CD1c-positive myeloid dendritic cell (primary cell): ENCODE data around the gene JAZF1.
"Not testable (repeated sequence)": the region's sequence is repeated elsewhere in the genome, so short reads cannot be mapped to it uniquely, and the experiment has no call there.

ENCODE experiments used
- DNase-seq: peaks from one replicate; pipeline ENCODE4 v3.0.0-alpha.2; 2016; ENCODE audit errors: extremely low spot score

JAZF1 gene

DNA sequence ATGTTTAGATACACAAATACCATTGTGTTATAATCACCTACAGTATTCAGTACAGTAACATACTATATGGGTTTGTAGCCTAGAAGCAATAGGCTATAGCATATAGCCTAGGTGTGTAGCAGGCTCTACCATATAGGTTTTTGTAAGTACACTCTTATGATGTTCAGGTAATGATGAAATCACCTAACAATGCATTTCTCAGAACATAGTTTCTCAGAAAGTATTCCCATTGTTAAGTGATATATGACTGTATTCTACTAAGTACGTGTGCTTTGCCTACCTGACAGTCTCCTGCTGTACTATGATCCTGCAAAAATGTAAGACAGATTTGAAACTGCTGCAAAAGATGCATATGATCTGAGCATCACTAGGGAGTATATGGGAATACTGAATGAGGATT lies 137.9 kb downstream of the JAZF1 start:
- DNase-seq: no peak

DNA sequence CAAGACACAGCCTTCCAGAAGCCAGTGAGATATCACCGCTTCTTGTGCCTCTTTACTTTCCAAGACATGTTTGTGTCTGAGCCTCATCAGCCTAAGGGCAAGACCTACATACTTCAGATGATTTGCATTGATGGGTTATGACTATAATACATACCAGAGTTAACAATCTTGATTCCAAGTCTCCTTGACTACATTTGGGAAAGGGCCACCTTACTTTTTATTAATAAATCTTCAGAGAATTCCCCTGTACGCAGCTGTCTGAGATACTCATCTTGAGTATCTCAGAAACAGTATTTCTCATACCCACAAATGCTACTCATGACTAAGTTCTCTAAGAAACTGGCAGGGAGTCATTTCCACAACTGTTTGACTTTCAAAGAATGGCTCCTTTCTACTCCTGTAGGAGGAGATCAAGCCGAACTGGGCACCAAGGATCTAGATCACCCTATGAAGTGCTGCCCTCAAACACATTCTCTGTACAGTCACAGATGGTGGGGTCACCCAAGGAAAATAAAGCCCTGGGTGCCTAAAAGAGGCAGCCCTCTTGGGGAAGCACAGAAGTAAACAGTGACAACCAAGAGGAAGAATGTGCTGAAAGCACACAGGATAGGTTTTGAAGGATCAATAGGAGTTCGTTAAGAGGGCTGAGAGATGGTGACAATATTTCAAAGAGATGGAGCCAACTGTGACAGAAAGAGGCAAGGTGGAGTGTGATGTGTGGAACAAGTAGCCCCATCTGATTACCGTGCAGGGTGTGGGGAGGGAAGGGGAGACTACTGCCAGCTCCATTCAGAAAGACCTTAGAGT lies 138.9 kb downstream of the JAZF1 start:
- DNase-seq: no peak

DNA sequence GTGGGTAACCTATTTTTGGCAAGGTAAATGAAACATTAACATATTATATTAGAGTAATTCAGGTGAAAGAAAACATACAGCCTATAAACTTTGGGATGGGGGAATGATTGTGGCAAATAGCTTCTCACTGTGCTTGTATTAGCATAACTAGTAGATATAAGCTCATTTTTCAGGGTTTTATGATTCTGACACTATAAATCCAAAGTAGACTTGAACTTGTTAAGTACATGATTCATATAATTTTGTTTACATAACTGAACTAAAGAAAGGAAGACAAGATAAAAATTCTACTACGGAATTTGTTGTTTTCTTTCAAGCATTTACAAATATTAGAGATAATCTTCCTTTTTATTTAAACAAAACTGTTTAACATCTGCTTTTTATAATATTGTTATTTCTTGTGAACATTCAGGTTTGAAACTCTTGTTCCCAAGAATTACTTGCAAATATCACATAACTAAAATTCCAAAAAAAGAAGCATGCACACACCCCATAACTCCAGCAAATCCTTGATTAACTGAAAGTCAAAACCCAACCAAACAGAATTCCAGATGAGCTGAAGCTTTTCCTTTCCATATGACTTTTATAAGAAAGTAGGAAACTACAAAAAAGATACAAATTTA lies 142.3 kb downstream of the JAZF1 start:
- no peak for DNase-seq

DNA sequence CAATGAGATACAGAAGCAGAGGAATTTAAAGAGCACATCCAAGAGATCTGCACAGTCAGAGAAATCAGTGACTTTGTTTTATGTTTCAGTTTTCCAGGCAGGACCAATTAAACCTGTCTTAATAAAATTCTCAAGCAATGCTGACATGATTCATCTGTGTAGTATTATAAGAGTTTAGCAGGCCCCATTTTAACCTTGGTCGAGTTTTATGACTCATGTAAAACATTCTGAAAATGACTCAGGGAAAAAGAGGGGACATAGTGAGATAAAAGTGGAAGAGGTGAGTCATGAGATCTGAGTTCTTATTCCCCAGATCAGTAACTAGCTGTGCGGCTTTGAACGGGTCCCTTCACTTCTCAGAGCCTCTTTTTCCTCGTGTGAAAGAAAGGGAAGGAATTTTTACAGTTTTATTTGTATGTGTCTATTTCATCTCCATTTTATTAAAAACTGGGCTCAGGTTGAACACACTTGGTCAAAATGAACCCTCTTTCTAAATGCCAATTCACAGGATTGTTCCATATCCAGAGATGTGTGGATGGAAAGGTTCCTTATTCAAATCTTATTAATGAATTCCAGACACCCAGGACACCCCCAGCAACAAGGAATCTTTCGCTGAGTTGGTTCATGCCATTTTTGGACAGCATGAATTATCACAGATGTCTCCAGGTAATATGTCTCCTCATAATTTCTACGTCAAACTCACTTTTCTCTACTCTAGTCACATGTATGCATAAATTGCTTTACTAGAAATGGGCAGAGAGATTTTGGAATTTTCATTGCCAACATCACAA lies 143.2 kb downstream of the JAZF1 start:
- peak; percentile 63 for DNase-seq

DNA sequence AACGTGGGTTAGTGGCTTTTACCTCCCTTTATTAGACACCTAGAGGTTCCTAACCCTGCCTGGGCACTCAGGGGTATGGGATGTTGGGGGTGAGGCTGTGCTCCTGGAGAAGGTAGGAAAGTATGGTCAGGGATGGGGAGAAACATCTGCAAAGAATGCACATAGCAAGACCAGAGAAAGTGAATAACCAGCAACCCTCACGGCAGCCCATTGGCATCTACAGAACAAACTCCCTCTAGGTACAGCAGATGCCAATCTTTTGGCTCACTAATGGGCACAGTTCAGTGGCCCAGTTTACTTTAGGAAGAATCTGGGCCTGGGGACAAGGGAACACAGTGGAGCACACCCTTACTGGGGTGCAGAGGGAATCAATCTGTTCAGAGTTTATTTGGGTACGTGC lies 143.9 kb downstream of the JAZF1 start:
- no peak for DNase-seq

DNA sequence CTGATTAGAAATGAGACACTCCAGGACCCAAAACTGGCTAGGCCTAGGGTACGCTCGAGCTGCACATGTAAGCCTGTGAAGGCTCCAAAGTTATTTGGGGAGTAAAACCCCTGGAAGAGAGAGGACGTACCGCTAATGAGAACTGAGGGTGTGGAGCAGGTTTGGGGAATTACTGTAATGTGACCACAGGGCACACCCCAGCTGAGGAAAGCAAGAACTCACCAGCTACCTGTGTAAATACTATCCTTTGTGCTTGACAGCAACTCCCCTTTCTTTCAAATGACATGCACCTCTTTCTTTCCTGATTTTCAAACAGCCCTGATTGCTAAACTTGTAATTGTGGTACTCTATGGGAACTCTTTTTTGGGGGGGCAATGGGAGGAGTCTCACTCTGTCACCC lies 147.2 kb downstream of the JAZF1 start:
- no peak for DNase-seq

DNA sequence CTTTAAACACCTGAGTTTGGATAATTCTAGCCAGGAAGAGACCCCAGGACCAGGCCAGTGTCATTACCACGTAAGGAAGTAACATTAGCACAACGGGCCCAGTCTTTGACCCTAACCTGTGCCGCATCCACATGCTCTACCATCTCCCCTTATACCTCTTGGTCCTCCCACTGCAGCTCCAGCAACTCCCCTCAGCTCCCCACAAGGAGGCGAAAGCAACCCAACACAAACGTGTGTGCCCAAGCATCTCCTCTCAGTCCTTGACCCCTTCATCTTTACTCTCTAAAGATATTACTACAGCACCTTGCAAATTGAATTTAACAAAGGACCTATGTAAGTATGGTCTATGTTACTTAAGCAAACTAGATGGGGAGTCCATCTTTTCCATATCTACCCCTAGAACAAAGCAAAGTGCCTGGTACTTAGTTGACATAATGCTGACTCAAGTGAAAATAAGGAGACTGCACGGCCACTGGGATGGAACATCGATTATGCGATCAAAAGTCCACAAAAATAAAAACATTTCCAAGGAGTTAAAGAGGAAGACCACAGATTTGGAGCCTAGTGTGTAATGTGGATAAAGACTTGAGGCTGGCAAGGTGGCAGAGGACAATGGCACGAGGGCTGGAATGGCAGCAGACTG lies 147.7 kb downstream of the JAZF1 start:
- DNase-seq: no peak

DNA sequence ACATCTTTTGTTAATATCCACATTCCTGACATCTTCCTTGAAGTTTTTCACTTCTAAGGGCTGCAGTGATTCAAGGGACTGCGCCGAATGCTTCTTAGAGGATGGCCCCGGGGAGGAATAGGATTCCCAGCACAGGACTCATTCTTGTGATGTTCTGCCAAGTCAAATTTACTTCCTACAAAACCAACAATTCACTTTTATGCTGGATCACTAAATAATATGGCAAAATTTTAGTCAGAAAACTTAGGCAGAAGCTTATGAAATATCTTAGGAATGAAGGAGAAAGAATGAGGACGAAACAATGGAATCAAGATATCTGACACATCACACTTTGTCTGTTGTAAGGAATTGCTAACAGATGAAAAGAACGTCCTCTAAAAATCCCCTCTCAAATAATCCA lies 151.5 kb downstream of the JAZF1 start:
- no peak for DNase-seq

DNA sequence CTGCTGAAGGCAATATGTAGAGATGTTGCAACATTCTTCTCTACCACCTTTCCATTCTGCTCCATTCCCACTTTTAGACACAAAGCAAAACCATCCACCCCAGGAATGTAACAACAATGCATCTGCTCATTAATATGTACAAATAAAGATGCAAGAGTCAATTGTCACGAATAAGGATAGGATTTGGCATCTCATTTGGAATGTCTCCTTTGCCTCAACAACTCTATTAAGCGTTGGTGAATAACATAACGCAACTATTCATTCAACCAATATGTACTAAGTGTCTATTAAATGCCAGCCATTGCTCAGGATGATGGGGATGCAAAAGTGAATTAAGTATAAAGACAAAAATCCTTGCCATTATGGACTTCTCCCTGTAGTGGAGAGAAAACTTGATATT lies 152.1 kb downstream of the JAZF1 start:
- no peak for DNase-seq

DNA sequence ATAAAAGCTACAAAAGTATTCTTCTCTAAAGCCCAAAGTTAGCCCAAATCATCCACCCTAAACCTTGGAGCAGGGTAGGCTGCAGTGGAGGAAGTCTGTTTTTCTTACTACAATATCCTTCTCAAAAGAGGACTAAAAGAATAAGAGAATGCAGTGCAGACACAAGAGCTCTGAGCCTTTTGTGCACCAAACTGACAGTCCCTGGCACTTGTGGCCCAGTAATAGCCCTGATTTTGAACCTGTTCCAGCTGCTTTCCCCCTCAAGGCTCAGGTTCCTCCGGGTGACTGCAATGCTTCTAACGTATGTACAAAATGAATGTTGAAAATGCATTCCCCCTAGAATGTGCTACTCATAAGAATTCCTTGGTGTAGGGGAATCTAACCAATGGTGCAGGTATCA lies 154.4 kb downstream of the JAZF1 start:
- DNase-seq: no peak

DNA sequence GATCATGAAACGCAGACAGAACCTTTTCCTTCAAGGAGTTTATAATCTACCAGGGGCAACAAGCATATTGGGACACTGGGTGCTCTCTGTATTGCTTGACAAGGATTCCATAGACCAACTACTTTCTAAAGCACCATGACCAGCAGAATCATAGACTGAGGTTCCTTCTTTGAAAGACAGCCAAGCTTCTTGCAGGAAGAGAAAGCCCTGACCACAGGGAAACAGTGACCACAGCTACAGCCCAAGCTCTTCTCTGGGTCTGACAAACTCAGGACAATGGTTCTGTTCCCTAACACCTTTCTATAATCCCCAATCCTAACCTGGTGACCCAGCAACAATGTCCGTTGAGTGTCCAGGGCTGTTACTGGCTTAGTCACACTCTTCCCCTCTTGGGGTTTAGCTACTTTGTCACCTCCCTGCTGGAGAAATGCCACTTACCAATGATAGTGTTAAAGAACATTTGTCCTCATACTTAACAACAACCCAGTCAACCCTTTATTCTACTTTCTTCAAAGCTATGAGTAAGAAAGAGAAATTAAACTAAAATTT lies 155.7 kb downstream of the JAZF1 start:
- DNase-seq: no peak

DNA sequence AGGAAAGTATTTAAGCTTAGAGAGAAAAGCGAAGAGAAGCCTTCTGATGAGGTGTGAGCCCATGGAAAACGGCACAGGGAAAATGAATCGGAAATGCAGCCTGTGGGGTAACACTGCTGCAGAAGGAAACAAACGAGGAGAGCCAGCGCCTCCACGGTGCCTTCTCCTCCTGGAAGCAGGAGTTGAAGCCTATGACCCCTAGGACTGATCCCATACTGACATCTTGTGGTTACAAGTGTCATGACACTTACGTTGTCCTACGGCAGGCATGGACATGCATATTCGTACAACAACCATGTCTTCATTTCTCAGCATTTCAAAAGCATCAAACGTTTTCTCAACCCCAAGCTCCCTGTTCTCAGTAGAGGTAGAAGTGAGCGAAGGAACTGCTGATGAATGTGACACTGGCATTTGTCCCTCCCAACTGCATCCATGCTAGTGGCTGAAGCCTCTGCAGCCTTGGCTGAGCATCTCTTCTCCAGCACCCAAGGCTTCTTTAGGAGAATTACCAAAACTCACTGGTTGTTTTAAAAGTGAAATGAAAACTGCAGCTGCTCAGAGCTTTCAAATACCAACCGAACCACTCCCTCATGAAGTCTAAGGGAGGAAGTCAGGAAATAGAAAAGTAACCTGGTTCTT lies 160.2 kb downstream of the JAZF1 start:
- peak; percentile 71 for DNase-seq

DNA sequence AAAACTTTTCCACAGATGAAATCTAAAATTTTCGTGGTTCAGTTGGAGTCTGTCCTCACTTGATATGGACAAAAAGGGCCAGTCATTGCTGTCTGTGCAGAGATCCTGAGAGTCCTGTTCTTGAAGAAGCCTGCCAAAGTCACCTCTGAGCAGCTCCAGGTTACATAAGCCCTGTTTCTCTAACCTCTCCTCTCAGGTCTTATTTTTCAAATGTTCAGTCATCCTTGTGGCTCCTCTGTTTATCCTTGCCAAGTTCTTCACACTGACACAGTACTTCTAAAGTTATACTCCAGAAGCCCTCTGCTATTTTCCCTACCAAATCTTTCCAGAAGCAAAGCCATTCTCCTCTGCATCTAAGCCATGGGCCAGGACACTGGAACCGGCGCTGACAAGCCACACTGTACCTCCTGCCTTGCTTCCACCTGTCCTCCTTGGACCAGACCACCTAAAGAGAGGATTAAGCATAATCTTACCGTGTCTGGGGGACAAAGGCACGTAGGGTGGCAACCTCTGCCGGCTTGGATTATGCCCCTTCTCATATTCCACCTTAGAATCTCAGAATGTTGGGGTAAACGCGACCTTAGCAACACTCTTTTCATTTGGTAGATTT lies 161.6 kb downstream of the JAZF1 start:
- no peak for DNase-seq

DNA sequence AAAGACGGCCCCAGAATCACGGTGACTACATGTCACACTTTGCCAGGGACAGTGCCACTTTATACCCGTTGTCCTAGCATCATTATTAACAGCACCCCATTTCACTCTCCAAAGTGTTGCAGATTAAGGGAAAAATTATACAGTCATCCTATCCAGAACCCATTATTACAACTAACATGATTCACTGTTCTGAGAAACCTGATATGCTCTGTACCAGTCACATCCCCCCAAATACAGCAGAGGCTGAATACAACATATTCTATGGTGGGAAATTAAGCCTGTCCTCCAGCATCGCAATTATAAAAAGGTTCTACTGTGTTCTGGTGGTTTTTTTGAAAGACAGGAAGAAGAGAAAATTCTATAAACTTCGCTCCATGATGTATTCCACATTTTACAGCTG lies 162.1 kb downstream of the JAZF1 start:
- no peak for DNase-seq

DNA sequence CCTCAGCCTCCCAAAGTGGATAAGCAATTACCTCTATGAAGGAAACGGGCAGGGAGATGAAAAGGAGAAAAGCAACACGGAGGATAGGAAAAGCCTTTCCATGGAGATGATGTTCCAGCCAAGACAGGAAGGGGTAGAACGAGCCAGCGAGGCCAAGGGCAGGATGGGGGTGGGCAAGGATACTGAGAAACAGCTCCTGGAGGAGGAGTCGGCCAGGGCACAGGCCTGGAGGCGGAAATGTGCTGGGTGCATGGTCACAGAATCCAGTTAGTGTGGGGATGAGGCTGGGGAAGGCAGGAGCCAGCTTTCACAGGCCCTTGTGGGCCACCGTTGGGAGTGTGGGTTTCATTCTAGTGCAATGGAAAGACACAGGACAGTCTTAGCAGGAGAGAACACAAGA lies 162.6 kb downstream of the JAZF1 start:
- DNase-seq: no peak

DNA sequence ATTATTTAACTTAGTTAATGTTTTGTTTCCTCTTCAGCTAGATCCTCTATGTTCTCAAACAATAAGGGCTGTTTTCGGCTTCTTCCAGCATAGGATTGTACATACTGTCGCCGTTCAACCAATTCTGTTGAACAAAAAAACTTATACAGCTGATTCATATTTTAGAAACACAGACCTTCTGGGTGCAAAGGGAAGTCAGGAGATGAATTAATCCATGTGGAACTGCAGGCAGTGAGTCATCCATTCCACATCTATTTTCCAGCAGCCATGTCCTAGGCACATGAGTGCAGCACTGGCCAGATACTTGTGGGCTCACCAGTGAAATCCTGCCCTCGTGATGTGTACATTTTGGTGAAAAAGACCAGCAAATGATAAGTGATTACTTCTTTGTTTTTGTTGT lies 163.2 kb downstream of the JAZF1 start:
- DNase-seq: no peak

DNA sequence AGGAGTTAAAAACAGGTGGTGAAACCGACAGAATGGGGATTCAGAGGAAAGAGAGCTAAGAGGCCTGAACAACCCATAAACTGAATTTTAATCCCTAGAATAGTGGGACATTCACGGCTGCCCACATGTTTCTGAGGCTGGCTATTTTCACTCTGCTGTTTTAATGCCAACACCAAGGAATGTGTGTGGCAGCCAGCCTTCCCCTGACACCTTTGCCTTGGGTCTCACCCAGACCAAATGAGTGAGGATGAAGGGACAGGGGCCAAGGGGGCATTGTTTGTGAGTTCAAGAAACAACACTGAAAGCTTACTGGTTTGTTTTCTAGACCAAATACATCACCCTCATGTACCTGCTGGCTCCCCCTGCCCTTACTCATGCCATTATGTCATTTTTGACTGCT lies 164.3 kb downstream of the JAZF1 start:
- no peak for DNase-seq

DNA sequence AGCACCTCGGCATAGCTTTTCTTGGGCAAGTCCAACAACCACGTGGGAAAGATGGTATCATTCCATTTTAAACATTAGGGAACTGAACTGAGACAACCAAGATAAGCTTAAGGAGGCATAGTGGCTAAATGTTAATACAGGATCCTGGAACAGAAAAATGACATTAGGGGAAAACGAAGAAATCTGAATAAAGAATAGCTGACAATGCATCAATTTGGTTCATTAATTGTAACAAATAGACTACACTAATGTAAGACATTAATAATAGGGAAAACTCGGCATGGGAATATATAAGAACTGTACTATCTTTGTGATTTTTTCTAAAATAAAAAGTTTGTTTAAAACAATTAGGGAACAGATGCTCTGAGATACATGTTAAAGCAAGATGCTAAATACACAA lies 165.4 kb downstream of the JAZF1 start:
- no peak for DNase-seq

DNA sequence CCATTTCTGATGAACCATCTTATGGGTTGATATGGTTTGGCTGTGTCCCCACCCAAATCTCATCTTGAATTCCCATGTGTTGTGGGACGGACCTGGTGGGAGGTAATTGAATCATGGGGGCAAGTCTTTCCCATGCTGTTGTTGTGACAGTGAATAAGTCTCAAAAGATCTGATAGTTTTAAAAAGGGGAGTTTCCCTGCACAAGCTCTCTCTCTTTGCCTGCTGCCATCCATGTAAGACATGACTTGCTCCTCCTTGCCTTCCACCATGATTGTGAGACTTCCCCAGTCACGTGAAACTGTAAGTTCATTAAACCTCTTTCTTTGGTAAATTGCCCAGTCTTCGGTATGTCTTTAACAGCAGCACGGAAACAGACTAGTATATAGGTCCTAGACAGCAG lies 166.3 kb downstream of the JAZF1 start:
- DNase-seq: not testable (repeated sequence)

DNA sequence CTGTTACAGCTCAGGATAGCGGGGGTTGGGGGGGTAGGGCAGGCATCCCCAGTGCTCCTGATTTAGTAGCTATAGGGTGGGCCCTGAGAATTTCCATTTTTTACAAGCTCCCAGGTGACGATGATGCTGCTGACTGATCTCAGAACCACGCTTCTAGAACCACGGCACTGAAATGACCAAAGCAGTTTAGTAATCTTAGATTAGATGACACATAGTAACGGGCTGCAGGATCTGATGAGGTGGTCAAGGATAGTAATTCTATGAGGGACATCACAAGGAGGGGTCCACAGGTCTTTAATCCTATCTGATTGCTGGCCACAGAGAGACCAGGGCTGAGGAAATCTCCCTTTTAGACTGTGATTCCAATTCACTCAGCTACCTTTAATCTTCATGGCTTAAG lies 167.2 kb downstream of the JAZF1 start:
- DNase-seq: no peak

DNA sequence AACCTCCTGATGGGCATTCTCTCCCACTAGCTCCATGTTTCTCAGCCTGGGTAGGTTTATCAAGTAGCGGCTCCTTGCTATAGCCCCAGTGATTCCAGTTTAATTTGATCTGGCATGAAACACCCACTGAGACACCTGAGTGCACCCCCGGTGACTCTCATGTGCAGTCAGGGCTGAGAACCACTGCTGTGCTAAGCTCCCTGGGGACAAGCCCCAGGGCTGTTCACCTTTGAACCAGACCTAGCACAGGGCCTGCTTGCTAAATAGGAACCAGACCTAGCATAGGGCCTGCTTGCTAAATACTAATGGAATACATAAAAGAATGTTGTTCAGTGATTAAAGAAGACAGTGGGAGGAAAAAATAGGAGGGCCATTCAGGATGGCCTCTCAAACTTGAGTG lies 167.6 kb downstream of the JAZF1 start:
- no peak for DNase-seq
